Loucy (cell line): Measurements from ENCODE around the gene HRH4.

Experiments
- H2AFZ ChIP-seq: fragments of 200-600 bp; sonication (generic); 2 replicates; pipeline ENCODE4 v1.6.0; 2016; ENCODE audit warnings: antibody characterized with exemption, mild to moderate bottlenecking, low read length, moderate library complexity
- H3F3A ChIP-seq: fragments of 200-600 bp; 2 replicates; pipeline ENCODE4 v1.6.0; 2016; ENCODE audit warnings: antibody characterized with exemption, low read depth, mild to moderate bottlenecking
- H3K27me3 ChIP-seq: fragments of 200-600 bp; sonication (generic); 2 replicates; pipeline ENCODE4 v1.6.1; 2014; ENCODE audit warnings: low read length, mild to moderate bottlenecking; ENCODE audit not compliant: insufficient read depth, poor library complexity, severe bottlenecking
- H3K36me3 ChIP-seq: fragments of 200-600 bp; sonication (generic); 2 replicates; pipeline ENCODE4 v1.6.1; 2016; ENCODE audit warnings: low read length; ENCODE audit not compliant: insufficient read depth
- H3K4me1 ChIP-seq: fragments of 200-600 bp; sonication (generic); 2 replicates; pipeline ENCODE4 v1.5.1; 2014; ENCODE audit warnings: low read length, mild to moderate bottlenecking; ENCODE audit not compliant: insufficient read depth, poor library complexity, severe bottlenecking
- H3K4me2 ChIP-seq: fragments of 200-600 bp; sonication (generic); 2 replicates; pipeline ENCODE4 v1.6.0; 2014; ENCODE audit warnings: antibody characterized with exemption, low read length, low read depth, mild to moderate bottlenecking; ENCODE audit not compliant: poor library complexity, severe bottlenecking
- H3K4me3 ChIP-seq: fragments of 200-600 bp; sonication (generic); 2 replicates; pipeline ENCODE4 v1.5.1; 2014; ENCODE audit warnings: low read length, mild to moderate bottlenecking, mixed read lengths; ENCODE audit not compliant: poor library complexity, severe bottlenecking
- H3K79me2 ChIP-seq: fragments of 200-600 bp; sonication (generic); 2 replicates; pipeline ENCODE4 v1.6.1; 2014; ENCODE audit warnings: low read length; ENCODE audit not compliant: insufficient read depth
- H3K9ac ChIP-seq: fragments of 200-600 bp; sonication (generic); 2 replicates; pipeline ENCODE4 v1.6.0; 2014; ENCODE audit warnings: mild to moderate bottlenecking, low read depth, low read length, moderate library complexity; ENCODE audit not compliant: poor library complexity, severe bottlenecking
- H3K9me2 ChIP-seq: fragments of 200-600 bp; sonication (generic); replicated peaks from 2 replicates; pipeline ENCODE4 v1.6.1; 2016; ENCODE audit warnings: low read depth, low read length, mixed read lengths
- H3K9me3 ChIP-seq: fragments of 200-600 bp; sonication (generic); 2 replicates; pipeline ENCODE4 v1.6.1; 2014; ENCODE audit warnings: mild to moderate bottlenecking, antibody characterized with exemption, low read length, low read depth; ENCODE audit not compliant: insufficient read depth
- H4K20me1 ChIP-seq: fragments of 200-600 bp; sonication (generic); 2 replicates; pipeline ENCODE4 v1.6.0; 2014; ENCODE audit warnings: antibody characterized with exemption, low read length, mild to moderate bottlenecking; ENCODE audit not compliant: insufficient read depth, poor library complexity, severe bottlenecking
- CTCF ChIP-seq: fragments of 200-600 bp; sonication (generic); conservative IDR thresholded peaks from 2 replicates; pipeline ENCODE4 v1.5.1; 2014; ENCODE audit warnings: mild to moderate bottlenecking, antibody characterized with exemption, low read length
- EZH2phosphoT487 ChIP-seq: fragments of 200-600 bp; IDR thresholded peaks from 2 replicates; pipeline ENCODE4 v1.6.1; 2018; ENCODE audit warnings: antibody characterized with exemption, mild to moderate bottlenecking, moderate library complexity, borderline replicate concordance

Gene HRH4

DNA sequence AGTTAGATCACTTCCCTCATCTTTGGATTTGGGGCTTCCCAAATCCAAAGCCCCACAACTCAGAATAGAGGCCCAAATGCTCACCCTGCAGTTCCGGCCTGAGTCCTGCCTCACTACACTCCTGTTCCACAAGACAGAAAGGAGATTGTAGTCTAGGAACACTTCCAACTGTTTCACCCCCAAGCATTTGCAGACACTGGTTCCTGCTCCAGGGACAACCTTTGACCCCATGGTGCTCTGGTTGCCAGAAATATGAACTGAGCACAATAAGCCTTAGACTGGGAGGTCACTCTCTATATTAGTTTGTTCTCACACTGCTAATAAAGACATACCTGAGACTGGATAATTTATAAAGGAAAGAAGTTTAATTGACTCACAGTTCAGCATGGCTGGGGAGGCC, 49.0 kb downstream of the HRH4 start:
- Histone ChIP-seq H3K9me3 (no peaks in the 10 kb centered on the region), H3K9ac (no peak overlapping the region), H3K4me2 (no peak overlapping the region), H3K79me2 (no peaks in the 10 kb centered on the region), H3F3A (no peaks in the 10 kb centered on the region), H3K9me2 (no peaks in the 10 kb centered on the region), H2AFZ (no peak overlapping the region), H3K36me3 (no peaks in the 10 kb centered on the region), H3K4me1 (no peaks in the 10 kb centered on the region), H3K4me3 (no peak overlapping the region), H4K20me1 (no peaks in the 10 kb centered on the region), H3K27me3 (no peaks in the 10 kb centered on the region)
- TF ChIP-seq CTCF (no peak), EZH2phosphoT487 (no peak)

DNA sequence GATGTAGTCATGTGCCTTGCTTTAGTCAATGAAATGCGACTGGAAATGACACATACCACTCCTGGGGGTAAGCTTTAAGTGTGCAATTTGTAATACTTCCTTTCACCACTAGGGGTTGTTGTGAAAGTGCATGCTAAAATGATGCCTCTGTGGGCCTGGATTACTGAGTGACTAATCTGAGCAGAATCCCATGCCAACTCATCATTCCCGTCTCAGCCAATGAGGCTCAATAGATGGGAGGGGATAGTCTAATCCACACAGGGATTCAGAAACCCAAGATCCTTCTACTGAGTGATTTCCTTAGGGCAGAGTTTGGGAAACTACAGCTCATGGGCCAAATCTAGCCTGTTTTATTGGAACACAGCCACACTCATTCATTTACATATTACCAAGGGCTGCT, 54.0 kb downstream of the HRH4 start:
- Histone ChIP-seq H3K4me1 (no peaks in the 10 kb centered on the region), H4K20me1 (no peaks in the 10 kb centered on the region), H3K9me2 (no peaks in the 10 kb centered on the region), H3K9ac (no peak overlapping the region), H3K79me2 (no peaks in the 10 kb centered on the region), H3K4me2 (no peak overlapping the region), H2AFZ (no peak overlapping the region), H3K9me3 (no peaks in the 10 kb centered on the region), H3K36me3 (no peaks in the 10 kb centered on the region), H3F3A (no peaks in the 10 kb centered on the region), H3K4me3 (no peak overlapping the region), H3K27me3 (no peaks in the 10 kb centered on the region)
- TF ChIP-seq EZH2phosphoT487 = no peak
- peak; percentile 75 for TF ChIP-seq CTCF

DNA sequence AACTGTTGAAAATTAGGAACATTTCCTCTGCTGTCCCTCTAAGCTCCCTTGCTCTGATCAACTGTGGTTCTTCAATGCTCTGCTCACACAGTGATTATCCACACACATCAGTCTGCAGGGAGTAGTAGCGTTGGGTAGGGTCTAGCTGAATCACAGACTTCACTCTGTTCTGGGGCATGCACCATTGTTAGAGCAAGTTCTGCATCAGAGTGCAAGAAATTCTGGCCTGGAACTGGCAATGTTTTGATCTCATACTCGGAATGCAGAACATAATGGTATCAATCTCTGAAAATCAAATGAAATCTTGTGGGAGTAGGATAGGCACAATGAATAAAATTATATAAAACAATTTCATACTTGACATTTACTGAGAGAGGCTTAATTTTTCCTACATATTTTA, 55.3 kb downstream of the HRH4 start:
- Histone ChIP-seq H3K79me2 (no peaks in the 10 kb centered on the region), H3K27me3 (no peaks in the 10 kb centered on the region), H3F3A (no peaks in the 10 kb centered on the region), H3K4me2 (no peak overlapping the region), H3K9me2 (no peaks in the 10 kb centered on the region), H2AFZ (no peak overlapping the region), H3K9me3 (no peaks in the 10 kb centered on the region), H3K36me3 (no peaks in the 10 kb centered on the region), H4K20me1 (no peaks in the 10 kb centered on the region), H3K4me3 (no peak overlapping the region), H3K4me1 (no peaks in the 10 kb centered on the region), H3K9ac (no peak overlapping the region)
- TF ChIP-seq CTCF = no peak
- TF ChIP-seq EZH2phosphoT487 = no peak
